Stomach (tissue), 4 donors: ENCODE measurements around the gene SPTLC2.

Experiments used
- CTCF ChIP-seq, 7 experiments: fragments of 450-650 bp in 4 of 7; fragments of 200-600 bp in 3 of 7; sonication (generic) in 3 of 7; IDR thresholded peaks; one replicate each; pipeline ENCODE4 v1.5.1; 2016 to 2019; ENCODE audit warnings: antibody characterized with exemption in 7 of 7, control low read depth in 2 of 7, mild to moderate bottlenecking in 1 of 7
- POLR2A ChIP-seq, 4 donors: fragments of 450-650 bp; IDR thresholded peaks; one replicate each; pipeline ENCODE4 v1.6.1; 2016; ENCODE audit warnings: antibody characterized with exemption in 4 of 4, control low read depth in 2 of 4, mild to moderate bottlenecking in 1 of 4, moderate library complexity in 1 of 4

GRCh38 chr14:77593501-77593961 is 22.9 kb downstream of the SPTLC2 start:
- TF ChIP-seq CTCF (IDR thresholded peaks at IDR 0.05) (no peak), POLR2A (IDR thresholded peaks at IDR 0.05) (no peak)
